Bladder microvascular endothelial cell (primary cell): Measurements from ENCODE around the gene MYBPHL. TPM values are rescaled to one million over a fixed set of nuclear protein-coding genes. Genes with fewer than 3 reads are reported as not detected.

Experiments used
- total RNA-seq: library from RNA; depleted of rRNA; stranded (reverse); fragments of >200 nt; gene quantifications from 2 replicates; pipeline ENCODE4 v1.2.3, GENCODE V29; 2014

The MYBPHL gene, protein sequence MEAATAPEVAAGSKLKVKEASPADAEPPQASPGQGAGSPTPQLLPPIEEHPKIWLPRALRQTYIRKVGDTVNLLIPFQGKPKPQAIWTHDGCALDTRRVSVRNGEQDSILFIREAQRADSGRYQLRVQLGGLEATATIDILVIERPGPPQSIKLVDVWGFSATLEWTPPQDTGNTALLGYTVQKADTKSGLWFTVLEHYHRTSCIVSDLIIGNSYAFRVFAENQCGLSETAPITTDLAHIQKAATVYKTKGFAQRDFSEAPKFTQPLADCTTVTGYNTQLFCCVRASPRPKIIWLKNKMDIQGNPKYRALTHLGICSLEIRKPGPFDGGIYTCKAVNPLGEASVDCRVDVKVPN
- not detected in 2 replicates for total RNA-seq

DNA sequence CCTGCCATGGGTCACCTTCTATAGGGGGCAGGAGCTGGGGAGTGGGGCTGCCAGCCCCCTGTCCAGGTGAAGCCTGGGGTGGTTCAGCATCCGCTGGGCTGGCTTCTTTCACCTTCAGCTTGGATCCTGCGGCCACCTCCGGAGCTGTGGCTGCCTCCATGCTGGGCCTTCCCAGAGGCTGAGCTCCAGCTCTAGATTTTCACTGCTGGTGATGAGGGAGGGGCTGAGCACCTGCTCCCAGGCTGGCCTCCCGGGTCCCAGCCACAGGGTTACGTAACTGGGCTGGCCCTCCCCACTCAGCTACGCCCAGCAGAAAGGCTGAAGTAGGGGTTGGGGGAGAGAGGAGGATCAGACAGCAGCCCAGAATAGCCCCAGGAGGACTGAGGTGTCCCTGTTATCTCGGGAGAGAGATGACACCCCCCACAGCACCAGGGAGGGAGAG is at the start of gene MYBPHL:
Gene MYBPHL (minus strand): TSS at position 180 of the 442 bp plus-strand sequence. CDS start 20 bp downstream, at position 160.

DNA sequence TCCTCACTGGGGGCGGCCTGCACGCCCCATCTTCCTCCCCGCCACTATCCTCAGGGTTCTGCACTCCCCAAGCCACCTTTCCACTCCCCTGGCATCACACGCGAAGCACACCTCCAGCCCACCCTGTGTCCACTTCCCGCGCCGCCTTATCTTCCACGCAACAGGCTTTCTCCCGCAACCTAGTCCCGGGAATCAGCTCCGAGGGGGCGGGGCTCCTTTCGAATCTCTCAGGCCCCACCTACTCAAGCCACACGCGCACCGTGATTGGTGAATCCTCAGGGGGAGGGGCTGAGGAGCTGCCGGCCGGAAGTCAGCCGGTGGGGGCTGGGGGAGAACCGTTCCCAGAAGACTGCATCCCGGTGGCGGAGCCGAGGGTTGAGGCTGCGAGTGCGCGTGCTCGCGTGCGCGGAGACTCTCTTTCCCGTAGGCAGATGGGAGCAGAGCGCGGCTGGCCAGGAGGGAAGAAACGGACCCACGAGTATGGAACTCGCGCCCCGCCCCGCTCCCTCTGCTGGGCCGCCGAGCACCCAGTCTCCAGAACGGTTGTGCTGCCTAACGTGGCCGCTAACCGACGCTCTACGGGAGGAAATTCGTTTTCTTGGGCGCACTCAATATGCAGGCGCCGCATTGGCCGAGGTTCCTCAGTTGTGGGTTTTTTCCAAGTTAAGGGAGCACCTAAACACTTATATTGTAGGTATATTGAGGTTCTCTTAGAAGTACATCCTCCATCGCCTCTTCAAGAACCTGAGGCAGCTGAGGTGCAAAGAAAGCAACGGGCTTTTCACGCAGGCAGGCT is 23.7 kb downstream of the MYBPHL start, which contains the start of gene PSRC1:
Gene PSRC1 (minus strand): TSS at position 194 of the 796 bp plus-strand sequence.

DNA sequence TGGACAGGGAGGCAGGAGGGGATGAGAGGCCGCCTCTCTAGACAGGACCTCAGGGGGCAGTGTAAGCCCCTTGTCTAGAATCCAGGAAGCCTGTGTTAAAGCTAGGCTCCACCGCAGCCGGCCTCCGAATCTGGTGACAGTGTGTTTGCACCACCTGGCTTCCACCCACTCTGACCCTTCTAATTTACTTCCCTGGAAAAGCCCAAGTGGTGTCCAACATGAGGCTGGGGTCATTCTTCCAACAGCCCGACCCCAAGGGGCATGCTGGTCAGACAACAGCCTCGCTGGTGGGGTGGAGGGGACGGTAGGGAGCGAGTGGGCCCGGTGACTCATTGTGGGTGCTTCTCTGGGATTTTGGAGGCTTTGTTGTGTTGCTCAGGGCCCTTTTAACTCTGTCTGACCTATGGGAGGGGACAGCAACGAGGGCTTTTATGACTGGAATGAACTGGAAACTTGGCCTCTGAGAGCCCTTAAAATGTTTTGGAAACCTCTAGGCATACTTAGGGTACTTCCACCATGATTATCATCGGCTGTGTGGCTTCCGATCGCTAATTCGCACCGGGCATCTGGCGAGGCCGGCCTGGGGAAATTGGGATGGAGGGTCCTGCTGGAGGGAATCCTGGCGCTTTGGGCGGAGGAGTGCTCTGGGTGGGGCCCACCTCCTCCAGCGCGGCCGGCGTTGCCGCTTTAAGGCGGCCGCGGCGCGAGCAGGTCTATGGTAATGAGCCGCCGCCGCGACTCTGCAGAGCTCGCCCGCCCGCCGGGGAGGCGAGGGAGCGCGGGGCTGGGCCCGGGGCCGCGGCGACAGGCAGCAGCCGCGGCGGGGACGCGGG is 57.8 kb downstream of the MYBPHL start, which contains the start of gene CELSR2:
Gene CELSR2 (plus strand): TSS at position 743 of the 833 bp plus-strand sequence. CDS start 541 bp downstream, outside the sequence.

Other genes starting within 250 kb of the MYBPHL start
- 39.8 and 68.0 TPM in 2 replicates for gene TAF13, start 231.0 kb downstream of the MYBPHL start, total RNA-seq
- 17.3 and 28.4 TPM in 2 replicates for gene TMEM167B, start 216.2 kb downstream of the MYBPHL start, total RNA-seq
- 0.16 and 0.25 TPM in 2 replicates for gene ELAPOR1, start 192.9 kb downstream of the MYBPHL start, total RNA-seq
- 146 and 180 TPM in 2 replicates for gene SARS1, start 93.1 kb downstream of the MYBPHL start, total RNA-seq
- 0.16 and 3.5 TPM in 2 replicates for gene CELSR2, start 57.5 kb downstream of the MYBPHL start, total RNA-seq
- 3.1 and 8.3 TPM in 2 replicates for gene PSRC1, start 23.9 kb downstream of the MYBPHL start, total RNA-seq
- 14.9 and 32.0 TPM in 2 replicates for gene SORT1, start 90.9 kb upstream of the MYBPHL start, total RNA-seq
- 36.8 and 48.5 TPM in 2 replicates for gene PSMA5, start 119.4 kb upstream of the MYBPHL start, total RNA-seq
- 0.13 TPM in 1 of 2 replicates, not detected in the other for gene SYPL2, start 159.5 kb upstream of the MYBPHL start, total RNA-seq
- gene ATXN7L2, start 176.9 kb upstream of the MYBPHL start, total RNA-seq, result 0.49 and 1.2 TPM in 2 replicates
- 2.8 and 7.0 TPM in 2 replicates for gene CYB561D1, start 187.1 kb upstream of the MYBPHL start, total RNA-seq
- gene AMIGO1, start 202.7 kb upstream of the MYBPHL start, total RNA-seq, result 0.16 and 3.0 TPM in 2 replicates
- gene GPR61, start 232.9 kb upstream of the MYBPHL start, total RNA-seq, result under 0.01 TPM in 1 of 2 replicates, not detected in the other
- gene GNAI3, start 241.6 kb upstream of the MYBPHL start, total RNA-seq, result 11.5 and 18.3 TPM in 2 replicates